ENCODE results near the gene DMXL2.
"Not testable (repeated sequence)": the region's sequence is repeated elsewhere in the genome, so short reads cannot be mapped to it uniquely, and the experiment has no call there.

Gene DMXL2, protein sequence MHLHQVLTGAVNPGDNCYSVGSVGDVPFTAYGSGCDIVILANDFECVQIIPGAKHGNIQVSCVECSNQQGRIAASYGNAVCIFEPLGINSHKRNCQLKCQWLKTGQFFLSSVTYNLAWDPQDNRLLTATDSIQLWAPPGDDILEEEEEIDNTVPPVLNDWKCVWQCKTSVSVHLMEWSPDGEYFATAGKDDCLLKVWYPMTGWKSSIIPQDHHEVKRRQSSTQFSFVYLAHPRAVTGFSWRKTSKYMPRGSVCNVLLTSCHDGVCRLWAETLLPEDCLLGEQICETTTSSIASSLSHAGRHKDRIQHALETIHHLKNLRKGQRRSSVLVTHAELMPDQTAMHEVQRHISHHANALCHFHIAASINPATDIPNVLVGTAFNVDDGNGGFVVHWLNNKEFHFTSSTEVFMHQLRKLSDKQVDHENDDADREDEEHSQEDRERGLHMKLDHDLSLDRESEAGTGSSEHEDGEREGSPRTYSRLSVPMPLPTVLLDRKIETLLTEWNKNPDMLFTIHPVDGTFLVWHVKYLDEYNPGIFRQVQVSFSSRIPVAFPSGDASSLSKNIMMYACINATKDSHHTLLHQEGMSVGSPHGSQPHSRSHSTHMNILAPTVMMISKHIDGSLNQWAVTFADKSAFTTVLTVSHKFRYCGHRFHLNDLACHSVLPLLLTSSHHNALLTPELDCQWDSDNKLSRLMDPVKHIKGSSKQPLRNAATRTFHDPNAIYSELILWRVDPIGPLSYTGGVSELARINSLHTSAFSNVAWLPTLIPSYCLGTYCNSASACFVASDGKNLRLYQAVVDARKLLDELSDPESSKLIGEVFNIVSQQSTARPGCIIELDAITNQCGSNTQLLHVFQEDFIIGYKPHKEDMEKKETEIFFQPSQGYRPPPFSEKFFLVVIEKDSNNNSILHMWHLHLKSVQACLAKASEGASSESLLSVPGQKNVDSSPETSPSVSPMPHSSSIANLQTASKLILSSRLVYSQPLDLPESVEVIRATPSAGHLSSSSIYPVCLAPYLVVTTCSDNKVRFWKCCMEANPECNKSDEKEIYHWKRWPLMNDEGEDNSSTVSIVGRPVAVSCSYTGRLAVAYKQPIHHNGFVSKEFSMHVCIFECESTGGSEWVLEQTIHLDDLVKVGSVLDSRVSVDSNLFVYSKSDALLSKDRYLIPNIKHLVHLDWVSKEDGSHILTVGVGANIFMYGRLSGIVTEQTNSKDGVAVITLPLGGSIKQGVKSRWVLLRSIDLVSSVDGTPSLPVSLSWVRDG (N-terminal part only)

GRCh38 chr15:51622604-51623370, at the start of gene DMXL2:
Gene DMXL2 (minus strand): TSS chr15:51622771. CDS start chr15:51622545, 226 bp downstream.
- peak; percentile 82 for DNase-seq

- no peak for DNase-seq
Observed at GRCh38 chr15:51672155-51672687, 49.6 kb upstream of the DMXL2 start.

- DNase-seq, result no peak
Observed at GRCh38 chr15:51669381-51669780, 46.8 kb upstream of the DMXL2 start.

DNA sequence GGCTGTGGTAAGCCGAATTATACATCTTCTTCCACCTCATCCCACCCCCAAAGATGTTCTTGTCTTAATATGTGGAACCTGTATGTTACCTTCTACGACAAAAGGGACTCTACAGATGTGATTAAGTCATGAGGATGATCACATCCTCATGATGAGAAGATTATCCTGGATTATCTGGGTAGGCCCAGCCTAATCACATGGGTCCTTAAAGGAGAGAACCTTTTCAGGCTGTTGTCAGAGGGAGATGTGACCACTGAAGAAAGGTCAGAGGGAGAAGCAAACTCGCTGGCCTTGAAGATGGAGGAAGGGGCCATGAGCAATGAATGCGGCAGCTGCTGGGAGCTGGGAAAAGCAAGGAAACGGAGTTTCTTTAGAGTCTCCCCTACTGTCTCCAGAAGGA, 45.9 kb upstream of the DMXL2 start:
- no peak for DNase-seq

DNA sequence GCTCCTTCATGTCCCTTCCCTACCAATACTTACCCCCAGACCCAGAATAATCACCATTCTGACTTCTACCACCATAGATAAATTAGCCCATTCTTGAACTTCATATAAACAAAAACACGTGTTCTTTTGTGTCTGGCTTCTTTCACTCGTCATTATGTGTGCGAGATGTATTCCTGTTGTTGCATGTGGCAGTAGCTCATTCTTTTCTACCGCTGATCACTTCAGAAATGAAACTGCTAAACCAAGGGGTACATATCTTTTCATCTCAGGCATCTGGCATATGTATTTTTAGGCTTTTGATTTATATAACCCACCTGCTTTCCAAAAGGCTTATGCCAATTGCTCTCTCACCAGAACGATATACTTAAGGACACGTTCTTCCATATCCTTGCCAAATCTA, 44.9 kb upstream of the DMXL2 start:
- DNase-seq, result no peak

- DNase-seq, result no peak
Observed at GRCh38 chr15:51661072-51661471, 38.5 kb upstream of the DMXL2 start.

GRCh38 chr15:51658664-51659063, 36.1 kb upstream of the DMXL2 start:
- no peak for DNase-seq

GRCh38 chr15:51655401-51656057, 33.0 kb upstream of the DMXL2 start:
- DNase-seq, result not testable (repeated sequence)

GRCh38 chr15:51652084-51652668, 29.6 kb upstream of the DMXL2 start:
- no peak for DNase-seq

- peak; percentile 74 for DNase-seq
Observed at GRCh38 chr15:51649659-51650521, 27.3 kb upstream of the DMXL2 start.

GRCh38 chr15:51648643-51649042, 26.1 kb upstream of the DMXL2 start:
- not testable (repeated sequence) for DNase-seq

GRCh38 chr15:51648101-51648500, 25.5 kb upstream of the DMXL2 start:
- not testable (repeated sequence) for DNase-seq

- peak; percentile 55 for DNase-seq
Observed at GRCh38 chr15:51647128-51647562, 24.6 kb upstream of the DMXL2 start.

DNA sequence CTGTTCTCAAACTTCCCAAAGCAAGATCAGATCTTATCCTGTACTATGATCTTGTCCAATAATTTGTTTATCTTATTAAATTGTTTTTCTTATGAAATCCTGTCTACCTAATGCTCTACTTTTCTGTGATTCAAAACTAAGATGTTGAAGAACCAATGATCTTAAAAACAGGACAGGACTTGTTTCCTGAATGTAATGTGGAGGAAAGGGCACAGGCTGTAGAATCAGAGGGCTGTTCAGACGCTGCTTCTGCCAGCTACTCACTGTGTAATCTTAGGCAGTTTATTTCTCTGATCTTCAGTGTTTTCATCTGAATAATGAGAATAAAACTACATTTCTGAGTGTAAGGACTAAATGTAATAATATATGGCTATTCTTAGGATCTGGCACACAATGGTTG, 20.1 kb upstream of the DMXL2 start:
- DNase-seq, result no peak

- DNase-seq, result no peak
Observed at GRCh38 chr15:51641490-51642130, 19.0 kb upstream of the DMXL2 start.

DNA sequence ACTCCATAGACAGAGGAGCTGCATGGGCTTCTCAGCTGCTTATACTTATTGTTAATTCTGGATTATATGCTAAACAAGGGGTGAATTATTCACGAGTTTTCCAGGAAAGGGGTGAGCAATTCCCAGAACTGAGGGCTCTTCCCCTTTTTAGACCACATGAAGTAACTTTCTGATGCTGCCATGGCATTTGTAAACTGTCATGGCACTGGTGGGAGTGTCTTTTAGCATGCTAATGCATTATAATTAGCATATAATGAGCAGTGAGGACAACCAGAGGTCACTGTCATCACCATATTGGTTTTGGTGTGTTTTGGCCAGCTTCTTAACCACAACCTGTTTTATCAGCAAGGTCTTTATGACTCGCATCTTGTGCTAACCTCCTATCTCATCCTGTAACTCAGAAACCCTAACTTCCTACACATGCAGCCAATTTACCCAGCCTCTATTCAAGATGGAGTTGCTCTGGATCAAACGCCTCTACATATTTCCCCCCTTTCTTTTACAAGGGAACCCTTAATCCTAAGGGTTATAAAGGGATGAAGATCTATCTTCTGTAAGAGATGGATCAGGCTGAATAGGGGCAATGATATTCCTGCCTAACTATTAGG, 12.1 kb upstream of the DMXL2 start:
- DNase-seq, result no peak

DNA sequence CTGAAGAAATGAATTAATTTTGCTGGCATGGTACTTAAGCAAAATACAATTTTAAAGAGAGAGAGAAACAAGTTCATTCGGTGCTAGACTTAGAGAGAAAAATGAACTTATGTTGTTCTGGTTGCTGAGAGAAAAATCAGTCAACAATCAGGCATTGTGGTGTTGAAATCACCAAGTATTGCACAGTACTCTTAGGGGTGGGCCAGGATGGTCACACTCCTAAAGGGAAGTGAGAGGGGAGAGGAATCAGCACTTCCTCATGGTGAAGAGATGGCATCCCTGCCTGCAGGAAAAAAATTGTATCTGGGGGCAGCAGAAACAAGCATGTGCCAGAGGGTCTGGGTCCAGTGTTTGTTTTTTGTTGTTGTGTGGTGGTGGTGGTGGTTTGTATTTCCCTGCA, 7.0 kb upstream of the DMXL2 start:
- DNase-seq, result no peak

GRCh38 chr15:51625236-51625635, 2.7 kb upstream of the DMXL2 start:
- no peak for DNase-seq

DNA sequence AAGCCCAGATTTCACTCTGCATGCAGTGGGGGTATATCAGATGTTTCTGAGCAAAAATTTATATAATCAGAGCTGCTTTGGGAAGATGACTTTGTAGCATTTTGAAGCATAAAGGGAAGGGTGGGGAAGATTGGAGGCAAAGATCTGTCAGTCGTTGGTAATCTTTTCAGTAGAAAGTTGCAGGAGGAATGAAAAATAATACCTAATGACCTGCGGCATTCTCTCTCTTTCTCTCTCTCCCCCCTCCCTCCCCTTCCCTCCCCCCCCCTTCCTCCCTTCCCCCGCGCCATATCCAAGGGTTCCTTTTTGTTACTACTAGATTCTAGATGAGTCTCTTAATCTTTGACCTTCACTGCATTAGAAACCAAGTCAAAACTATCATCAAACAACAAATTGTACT, 1.5 kb upstream of the DMXL2 start:
- no peak for DNase-seq

Measured in HCEC 1CT (cell line).